ENCODE measurements around the gene GIT1. TPM values are rescaled to one million over a fixed set of nuclear protein-coding genes. Genes with fewer than 3 reads are reported as not detected.

GIT1 gene
- total and polyA plus RNA-seq, 2 of the 13 experiments (the other 11 are each of a cell fraction or from before 2014, with no cell fraction given) = 14.2 to 30.8 TPM

DNA sequence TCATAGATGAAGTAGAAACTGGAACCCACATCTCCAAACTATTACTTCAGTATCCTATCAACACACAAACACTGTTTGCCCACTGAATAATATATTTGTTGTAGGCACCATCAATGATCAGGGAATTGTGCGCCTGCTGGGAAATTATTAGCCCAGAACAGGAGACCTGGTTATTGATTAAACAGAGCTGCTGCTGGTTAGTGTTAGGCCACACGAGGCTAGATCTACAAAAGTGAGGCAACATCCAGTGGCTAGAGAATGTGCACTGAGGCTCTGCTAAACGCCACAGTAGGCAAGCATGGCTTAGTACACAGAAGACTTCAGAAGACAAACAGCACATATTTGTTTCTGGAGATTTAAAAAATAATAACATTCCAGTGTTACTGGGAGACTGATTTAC, 33.6 kb downstream of the GIT1 start (continued):
- TF ChIP-seq PRMT3 (CRISPR knock-in tag; IDR thresholded peaks at IDR 0.05; ENCODE audit: borderline replicate concordance, low read depth) = no peak
- TF ChIP-seq ZKSCAN8 (CRISPR knock-in tag; IDR thresholded peaks at IDR 0.05; ENCODE audit: borderline replicate concordance) = no peak
- peak; percentile 56; the same call in 1 of the 2 replicates for TF ChIP-seq ZNF331 (CRISPR knock-in tag; IDR thresholded peaks at IDR 0.05)
- TF ChIP-seq ZKSCAN5 (CRISPR knock-in tag; IDR thresholded peaks at IDR 0.05) = no peak
- TF ChIP-seq ZNF691 (CRISPR knock-in tag; IDR thresholded peaks at IDR 0.05; ENCODE audit: borderline replicate concordance, low read depth) = no peak
- TF ChIP-seq ZNF550 (CRISPR knock-in tag; IDR thresholded peaks at IDR 0.05; ENCODE audit: borderline replicate concordance) = no peak
- no peak for TF ChIP-seq ZNF44 (CRISPR knock-in tag; IDR thresholded peaks at IDR 0.05)
- TF ChIP-seq CTCF (CRISPR knock-in tag; IDR thresholded peaks at IDR 0.05) = no peak
- no peak for TF ChIP-seq NFIC (IDR thresholded peaks at IDR 0.05; ENCODE audit: low read length)
- no peak for TF ChIP-seq ZNF333 (CRISPR knock-in tag; IDR thresholded peaks at IDR 0.05; ENCODE audit: borderline replicate concordance)
- TF ChIP-seq TGIF2 (CRISPR knock-in tag; IDR thresholded peaks at IDR 0.05) = no peak
- TF ChIP-seq, protein P1, sequence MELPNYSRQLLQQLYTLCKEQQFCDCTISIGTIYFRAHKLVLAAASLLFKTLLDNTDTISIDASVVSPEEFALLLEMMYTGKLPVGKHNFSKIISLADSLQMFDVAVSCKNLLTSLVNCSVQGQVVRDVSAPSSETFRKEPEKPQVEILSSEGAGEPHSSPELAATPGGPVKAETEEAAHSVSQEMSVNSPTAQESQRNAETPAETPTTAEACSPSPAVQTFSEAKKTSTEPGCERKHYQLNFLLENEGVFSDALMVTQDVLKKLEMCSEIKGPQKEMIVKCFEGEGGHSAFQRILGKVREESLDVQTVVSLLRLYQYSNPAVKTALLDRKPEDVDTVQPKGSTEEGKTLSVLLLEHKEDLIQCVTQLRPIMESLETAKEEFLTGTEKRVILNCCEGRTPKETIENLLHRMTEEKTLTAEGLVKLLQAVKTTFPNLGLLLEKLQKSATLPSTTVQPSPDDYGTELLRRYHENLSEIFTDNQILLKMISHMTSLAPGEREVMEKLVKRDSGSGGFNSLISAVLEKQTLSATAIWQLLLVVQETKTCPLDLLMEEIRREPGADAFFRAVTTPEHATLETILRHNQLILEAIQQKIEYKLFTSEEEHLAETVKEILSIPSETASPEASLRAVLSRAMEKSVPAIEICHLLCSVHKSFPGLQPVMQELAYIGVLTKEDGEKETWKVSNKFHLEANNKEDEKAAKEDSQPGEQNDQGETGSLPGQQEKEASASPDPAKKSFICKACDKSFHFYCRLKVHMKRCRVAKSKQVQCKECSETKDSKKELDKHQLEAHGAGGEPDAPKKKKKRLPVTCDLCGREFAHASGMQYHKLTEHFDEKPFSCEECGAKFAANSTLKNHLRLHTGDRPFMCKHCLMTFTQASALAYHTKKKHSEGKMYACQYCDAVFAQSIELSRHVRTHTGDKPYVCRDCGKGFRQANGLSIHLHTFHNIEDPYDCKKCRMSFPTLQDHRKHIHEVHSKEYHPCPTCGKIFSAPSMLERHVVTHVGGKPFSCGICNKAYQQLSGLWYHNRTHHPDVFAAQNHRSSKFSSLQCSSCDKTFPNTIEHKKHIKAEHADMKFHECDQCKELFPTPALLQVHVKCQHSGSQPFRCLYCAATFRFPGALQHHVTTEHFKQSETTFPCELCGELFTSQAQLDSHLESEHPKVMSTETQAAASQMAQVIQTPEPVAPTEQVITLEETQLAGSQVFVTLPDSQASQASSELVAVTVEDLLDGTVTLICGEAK (IDR thresholded peaks at IDR 0.05) = no peak
- TF ChIP-seq, protein P1 (CRISPR knock-in tag; IDR thresholded peaks at IDR 0.05) = no peak
